Endothelial cell of umbilical vein (primary cell): ENCODE results near the gene SPATA22. TPM values are rescaled to one million over a fixed set of nuclear protein-coding genes. Genes with fewer than 3 reads are reported as not detected.
"Not testable (repeated sequence)": the region's sequence is repeated elsewhere in the genome, so short reads cannot be mapped to it uniquely, and the experiment has no call there.

Experiments used
- BruUV-seq: library from RNA; stranded (reverse); fragments of 400-500 nt; replicated peaks from 2 replicates; lab custom pipeline; 2021; lab: Mats Ljungman, UMichigan
- CTCF ChIA-PET: fragments of 300-600, 350-600 bp; sonication (Branson Sonifier 250); formaldehyde crosslinking; loops from one replicate; lab custom pipeline; 2021; ENCODE audit warnings: antibody characterized with exemption, inconsistent platforms; lab: Charles Lee
- POLR2A ChIA-PET: fragments of 300-600, 350-600 bp; sonication (Branson Sonifier 250); formaldehyde crosslinking; loops from one replicate; lab custom pipeline; 2021; ENCODE audit warnings: antibody characterized with exemption, inconsistent platforms; lab: Charles Lee
- DNase-seq: peaks from one replicate; pipeline ENCODE4 v3.0.0-alpha.2; 2011; ENCODE audit warnings: low read depth, low spot score
- FAIRE-seq: peaks from 2 replicates; lab custom pipeline; 2011; peaks lifted over from hg19 to GRCh38; lab: Jason Lieb, UNC
- H2AFZ ChIP-seq: 2 replicates; pipeline ENCODE4 v1.6.0; 2012; ENCODE audit warnings: low read depth, low read length, control low read depth, inconsistent platforms
- H3K27ac ChIP-seq: 2 replicates; pipeline ENCODE4 v1.5.1; 2011; ENCODE audit warnings: low read depth, mild to moderate bottlenecking, control low read depth, low read length, moderate library complexity; ENCODE audit not compliant: insufficient read depth
- H3K27me3 ChIP-seq, 2 experiments: 2 replicates each; pipeline versions ENCODE4 v1.6.0 to v1.6.1; 2011; ENCODE audit warnings: low read length in 2 of 2, mixed read lengths in 1 of 2; ENCODE audit not compliant: control insufficient read depth in 2 of 2, insufficient read depth in 2 of 2
- H3K36me3 ChIP-seq, 2 experiments: 2 replicates in 1 of 2; 3 replicates in 1 of 2; pipeline ENCODE4 v1.5.1; 2011; ENCODE audit warnings: low read length in 2 of 2, mild to moderate bottlenecking in 1 of 2, moderate library complexity in 1 of 2; ENCODE audit not compliant: control insufficient read depth in 2 of 2, insufficient read depth in 2 of 2; ENCODE audit errors: extremely low read depth in 1 of 2
- H3K4me1 ChIP-seq: 3 replicates; pipeline ENCODE4 v1.5.1; 2011; ENCODE audit warnings: mild to moderate bottlenecking, low read length; ENCODE audit not compliant: control insufficient read depth, insufficient read depth; ENCODE audit errors: extremely low read depth
- H3K4me2 ChIP-seq: 2 replicates; pipeline ENCODE4 v1.6.1; 2011; ENCODE audit warnings: low read length, control low read depth, mixed read lengths; ENCODE audit not compliant: insufficient read depth
- H3K4me3 ChIP-seq, 3 experiments: fragments of 200-600 bp in 1 of 3; sonication (generic), shearing (Covaris generic) in 1 of 3; replicated peaks in 1 of 3; 2 replicates each; pipeline ENCODE4 v1.5.1; 2011 to 2016; ENCODE audit warnings: control low read depth in 3 of 3, low read length in 3 of 3, mild to moderate bottlenecking in 2 of 3, inconsistent platforms in 1 of 3, low read depth in 1 of 3, moderate library complexity in 1 of 3; ENCODE audit not compliant: insufficient read depth in 1 of 3
- H3K79me2 ChIP-seq: 2 replicates; pipeline ENCODE4 v1.6.0; 2012; ENCODE audit warnings: low read length, inconsistent platforms; ENCODE audit not compliant: control insufficient read depth, insufficient read depth
- H3K9ac ChIP-seq: replicated peaks from 2 replicates; pipeline ENCODE3; 2011; ENCODE audit warnings: low read length, control low read depth; ENCODE audit not compliant: insufficient read depth; ENCODE audit errors: extremely low read depth
- H3K9me1 ChIP-seq: replicated peaks from 3 replicates; pipeline ENCODE4 v1.6.0; 2011; ENCODE audit warnings: mild to moderate bottlenecking, low read length; ENCODE audit not compliant: control insufficient read depth, insufficient read depth; ENCODE audit errors: extremely low read depth
- H3K9me3 ChIP-seq: replicated peaks from 2 replicates; pipeline ENCODE4 v1.5.1; 2012; ENCODE audit warnings: low read length, inconsistent platforms; ENCODE audit not compliant: control insufficient read depth, insufficient read depth
- H4K20me1 ChIP-seq: replicated peaks from 2 replicates; pipeline ENCODE3; 2011; ENCODE audit warnings: mild to moderate bottlenecking, low read length; ENCODE audit not compliant: control insufficient read depth, insufficient read depth; ENCODE audit errors: extremely low read depth
- EZH2 ChIP-seq: IDR thresholded peaks from 2 replicates; pipeline ENCODE4 v1.6.1; 2012; ENCODE audit warnings: borderline replicate concordance, low read depth, mild to moderate bottlenecking, moderate library complexity, low read length, inconsistent platforms; ENCODE audit not compliant: severe bottlenecking
- FOS ChIP-seq: IDR thresholded peaks from 2 replicates; pipeline ENCODE4 v1.6.1; 2011; ENCODE audit warnings: mild to moderate bottlenecking, low read length, moderate library complexity, borderline replicate concordance; ENCODE audit not compliant: insufficient read depth
- GATA2 ChIP-seq: IDR thresholded peaks from 2 replicates; pipeline ENCODE4 v1.7.0; 2011; ENCODE audit warnings: low read depth, mild to moderate bottlenecking, moderate library complexity, mixed read lengths, low read length; ENCODE audit not compliant: insufficient read length, insufficient read depth
- JUN ChIP-seq: IDR thresholded peaks from 2 replicates; pipeline ENCODE4 v1.6.1; 2011; ENCODE audit warnings: borderline replicate concordance, low read depth; ENCODE audit not compliant: insufficient read length, insufficient read depth
- MAX ChIP-seq: IDR thresholded peaks from 2 replicates; pipeline ENCODE4 v1.6.1; 2011; ENCODE audit not compliant: insufficient read depth, insufficient read length
- MYC ChIP-seq: IDR thresholded peaks from one replicate; pipeline ENCODE4 v1.6.1; 2011; ENCODE audit warnings: mild to moderate bottlenecking, low read depth, low read length
- POLR2A ChIP-seq: IDR thresholded peaks from 2 replicates; pipeline ENCODE4 v1.6.1; 2012; ENCODE audit warnings: low read depth, mild to moderate bottlenecking, control low read depth, low read length
- POLR2AphosphoS5 ChIP-seq: IDR thresholded peaks from 2 replicates; pipeline ENCODE4 v1.6.1; 2012; ENCODE audit warnings: low read depth, mild to moderate bottlenecking, control low read depth, low read length, moderate library complexity; ENCODE audit not compliant: insufficient read depth
- dilution Hi-C: fragments of 300-500 bp; cut with MboI; formaldehyde crosslinking; loops from one replicate; pipeline ENCODE4 v1.15.0; 2019; ENCODE audit warnings: low sequenced_read_pairs; ENCODE audit not compliant: extremely low pct_ligation_motif_present
- intact Hi-C: fragments of 100-400 bp; cut with micrococcal nuclease; formaldehyde crosslinking; loops from one replicate; pipeline ENCODE4 v1.10.0; 2022
- polyA plus RNA-seq, 4 experiments: library from polyadenylated mRNA; depleted of rRNA in 3 of 4; stranded (reverse) in 3 of 4; unstranded in 1 of 4; fragments of >200 nt; gene quantifications; 2 replicates each; pipeline versions ENCODE4 v1.2.1 to v1.2.3, GENCODE V29; 2011 to 2012; ENCODE audit warnings: missing spikeins in 1 of 4
- total RNA-seq: library from RNA; stranded (reverse); gene quantifications from 2 replicates; pipeline ENCODE4 v1.2.3, GENCODE V29; 2021
- TF ChIP-seq, protein P1 (sequence below), 2 donors: IDR thresholded peaks; 1 replicate in 1 of 2; 2 replicates in 1 of 2; pipeline ENCODE4 v1.5.1; 2011; ENCODE audit warnings: low read length in 2 of 2, mild to moderate bottlenecking in 2 of 2, moderate library complexity in 2 of 2, control low read depth in 1 of 2, inconsistent platforms in 1 of 2, low read depth in 1 of 2; ENCODE audit not compliant: insufficient read depth in 1 of 2; ENCODE audit errors: extremely low read depth in 1 of 2

SPATA22 gene
- total and polyA plus RNA-seq, 2 donors (not counting 3 experiments of a cell fraction or from before 2014, with no cell fraction given), result 4.3 TPM; not detected in 1

GRCh38 chr17:3433741-3434140 is 37.9 kb downstream of the SPATA22 start, which contains the start of gene OR1E2:
Gene OR1E2, minus strand, starts transcription at chr17:3433841. Its CDS starts 0 bp downstream, at chr17:3433841.
- Histone ChIP-seq H3K36me3 (no peaks in the 10 kb centered on the region), H3K27ac (no peak within 1 kb of the TSS), H3K4me3 (no peak within 1 kb of the TSS), H3K9ac (no peak within 1 kb of the TSS), H3K27me3 (no peaks in the 10 kb centered on the region), H3K79me2 (no peaks in the 10 kb centered on the region), H2AFZ (no peak within 1 kb of the TSS), H3K9me3 (peaks cover 2% of the 10 kb centered on the region), H3K9me1 (no peaks in the 10 kb centered on the region), H3K4me1 (no peaks in the 10 kb centered on the region), H4K20me1 (no peaks in the 10 kb centered on the region), H3K4me2 (no peak within 1 kb of the TSS)
- DNase-seq (no peak), FAIRE-seq (no peak)
- ChIA-PET POLR2A (no interaction called here), CTCF (no interaction called here)
- TF ChIP-seq, protein P1, sequence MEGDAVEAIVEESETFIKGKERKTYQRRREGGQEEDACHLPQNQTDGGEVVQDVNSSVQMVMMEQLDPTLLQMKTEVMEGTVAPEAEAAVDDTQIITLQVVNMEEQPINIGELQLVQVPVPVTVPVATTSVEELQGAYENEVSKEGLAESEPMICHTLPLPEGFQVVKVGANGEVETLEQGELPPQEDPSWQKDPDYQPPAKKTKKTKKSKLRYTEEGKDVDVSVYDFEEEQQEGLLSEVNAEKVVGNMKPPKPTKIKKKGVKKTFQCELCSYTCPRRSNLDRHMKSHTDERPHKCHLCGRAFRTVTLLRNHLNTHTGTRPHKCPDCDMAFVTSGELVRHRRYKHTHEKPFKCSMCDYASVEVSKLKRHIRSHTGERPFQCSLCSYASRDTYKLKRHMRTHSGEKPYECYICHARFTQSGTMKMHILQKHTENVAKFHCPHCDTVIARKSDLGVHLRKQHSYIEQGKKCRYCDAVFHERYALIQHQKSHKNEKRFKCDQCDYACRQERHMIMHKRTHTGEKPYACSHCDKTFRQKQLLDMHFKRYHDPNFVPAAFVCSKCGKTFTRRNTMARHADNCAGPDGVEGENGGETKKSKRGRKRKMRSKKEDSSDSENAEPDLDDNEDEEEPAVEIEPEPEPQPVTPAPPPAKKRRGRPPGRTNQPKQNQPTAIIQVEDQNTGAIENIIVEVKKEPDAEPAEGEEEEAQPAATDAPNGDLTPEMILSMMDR (IDR thresholded peaks at IDR 0.05; ENCODE audit: extremely low read depth in 1 of 2, insufficient read depth in 1 of 2, low read depth in 1 of 2, low read length in 2 of 2), result no peak
- TF ChIP-seq POLR2A (no peak), JUN (no peak), MYC (no peak), GATA2 (no peak), MAX (no peak), EZH2 (no peak), FOS (no peak), POLR2AphosphoS5 (no peak)
- no TSS peak for BruUV-seq
- intact Hi-C loops (no loop called here), dilution Hi-C loops (no loop called here)

DNA sequence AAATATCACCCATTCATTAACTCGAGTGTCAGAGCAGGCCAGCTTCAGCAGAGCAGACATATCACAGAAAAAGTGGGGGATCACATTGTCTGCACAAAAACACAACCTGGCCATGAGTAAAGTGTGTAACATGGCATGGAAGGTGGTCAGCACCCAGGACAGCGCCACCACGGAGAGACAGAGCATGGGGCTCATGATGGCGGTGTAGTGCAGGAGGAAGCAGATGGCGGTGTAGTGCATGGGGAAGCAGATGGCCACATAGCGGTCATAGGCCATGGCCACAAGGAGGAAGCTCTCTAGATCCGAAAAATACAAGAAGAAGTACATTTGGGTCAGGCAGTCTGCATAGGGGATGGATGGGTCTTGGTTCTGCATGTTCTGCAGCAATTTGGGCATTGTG is 38.4 kb downstream of the SPATA22 start:
- H3K9me1 ChIP-seq, intact Hi-C loops, H3K4me1 ChIP-seq, DNase-seq, H4K20me1 ChIP-seq, H3K4me3 ChIP-seq, dilution Hi-C loops, BruUV-seq, H3K79me2 ChIP-seq, CTCF ChIA-PET, H3K9ac ChIP-seq, H3K27me3 ChIP-seq, POLR2A ChIA-PET, H3K36me3 ChIP-seq, H2AFZ ChIP-seq, H3K4me2 ChIP-seq, H3K9me3 ChIP-seq, H3K27ac ChIP-seq, FAIRE-seq: not testable (repeated sequence)
